ENCODE measurements around the gene MKLN1. TPM values are rescaled to one million over a fixed set of nuclear protein-coding genes. Genes with fewer than 3 reads are reported as not detected.

Gene MKLN1
- total RNA-seq, 2 experiments from 2014 or later: 32.4 to 36.7 TPM

DNA sequence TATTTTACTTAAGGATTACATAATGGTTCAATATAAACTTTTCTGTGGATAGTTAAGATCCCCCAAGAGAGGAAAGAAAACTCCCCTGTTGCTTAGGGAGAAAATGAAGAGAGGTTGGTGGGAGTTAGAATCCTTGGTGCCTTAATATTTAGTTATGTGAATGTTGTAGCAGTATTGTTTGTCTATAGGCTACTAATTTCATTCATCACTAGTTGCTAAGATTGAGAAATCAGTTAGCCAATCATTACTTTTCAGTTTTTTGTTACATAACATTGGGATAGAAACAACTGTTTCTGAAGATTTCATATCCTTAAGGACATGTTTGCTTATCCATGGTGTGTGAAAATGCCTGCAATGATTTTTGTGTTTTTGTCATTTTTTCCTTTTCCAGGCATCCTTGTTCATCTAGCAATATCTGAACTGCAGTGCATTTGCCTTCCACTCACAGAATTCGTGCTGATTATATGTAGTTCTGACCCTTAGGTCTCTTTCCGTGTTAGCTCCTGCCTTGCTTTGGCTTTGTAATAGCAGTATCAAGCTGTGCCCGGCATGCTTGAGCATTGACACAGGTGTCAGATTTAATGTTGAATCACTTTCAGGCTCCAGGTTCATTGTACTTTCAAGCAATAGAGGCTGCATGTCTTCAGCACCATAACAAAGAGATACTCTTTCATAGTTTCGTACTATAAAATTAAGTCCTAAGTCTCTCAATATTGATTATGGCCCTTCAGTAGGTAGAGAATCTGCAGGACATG lies 143.8 kb downstream of the MKLN1 start:
- Mint-ChIP-seq H3K27me3 (no peaks in the 10 kb centered on the region), H3K9me3 (no peaks in the 10 kb centered on the region)

DNA sequence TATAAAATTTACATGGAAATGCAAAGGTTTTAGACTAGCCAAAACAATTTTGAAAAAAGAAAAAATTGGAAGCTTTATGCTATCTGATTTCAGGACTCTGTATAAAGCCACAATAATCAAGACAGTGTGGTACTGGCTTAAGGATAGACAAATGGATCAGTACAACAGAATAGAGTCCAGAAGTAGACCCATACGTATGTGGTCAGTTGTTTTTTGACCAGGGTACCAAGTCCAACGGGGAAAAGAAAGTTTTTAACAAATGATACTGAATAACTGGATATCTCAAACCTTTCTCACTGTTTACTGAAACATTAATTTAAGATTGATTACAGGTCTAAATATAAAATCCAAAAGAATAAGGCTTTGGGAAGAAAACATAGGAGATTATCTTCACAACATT lies 149.1 kb downstream of the MKLN1 start:
- H3K9me3 Mint-ChIP-seq: no peaks in the 10 kb centered on the region
- H3K27me3 Mint-ChIP-seq: no peaks in the 10 kb centered on the region
- no peak for DNase-seq
- H3K27ac Mint-ChIP-seq: no peak overlapping the region
- H3K4me1 Mint-ChIP-seq: no peaks in the 10 kb centered on the region
- H3K36me3 Mint-ChIP-seq: peaks cover 23% of the 10 kb centered on the region
- H3K4me3 Mint-ChIP-seq: no peak overlapping the region

More for the DNA sequence above, 143.8 kb downstream of the MKLN1 start:
- H3K4me3 Mint-ChIP-seq: no peak overlapping the region
- peaks cover 38% of the 10 kb centered on the region for H3K36me3 Mint-ChIP-seq
- H3K27ac Mint-ChIP-seq: no peak overlapping the region
- H3K4me1 Mint-ChIP-seq: no peaks in the 10 kb centered on the region
- no peak for DNase-seq

DNA sequence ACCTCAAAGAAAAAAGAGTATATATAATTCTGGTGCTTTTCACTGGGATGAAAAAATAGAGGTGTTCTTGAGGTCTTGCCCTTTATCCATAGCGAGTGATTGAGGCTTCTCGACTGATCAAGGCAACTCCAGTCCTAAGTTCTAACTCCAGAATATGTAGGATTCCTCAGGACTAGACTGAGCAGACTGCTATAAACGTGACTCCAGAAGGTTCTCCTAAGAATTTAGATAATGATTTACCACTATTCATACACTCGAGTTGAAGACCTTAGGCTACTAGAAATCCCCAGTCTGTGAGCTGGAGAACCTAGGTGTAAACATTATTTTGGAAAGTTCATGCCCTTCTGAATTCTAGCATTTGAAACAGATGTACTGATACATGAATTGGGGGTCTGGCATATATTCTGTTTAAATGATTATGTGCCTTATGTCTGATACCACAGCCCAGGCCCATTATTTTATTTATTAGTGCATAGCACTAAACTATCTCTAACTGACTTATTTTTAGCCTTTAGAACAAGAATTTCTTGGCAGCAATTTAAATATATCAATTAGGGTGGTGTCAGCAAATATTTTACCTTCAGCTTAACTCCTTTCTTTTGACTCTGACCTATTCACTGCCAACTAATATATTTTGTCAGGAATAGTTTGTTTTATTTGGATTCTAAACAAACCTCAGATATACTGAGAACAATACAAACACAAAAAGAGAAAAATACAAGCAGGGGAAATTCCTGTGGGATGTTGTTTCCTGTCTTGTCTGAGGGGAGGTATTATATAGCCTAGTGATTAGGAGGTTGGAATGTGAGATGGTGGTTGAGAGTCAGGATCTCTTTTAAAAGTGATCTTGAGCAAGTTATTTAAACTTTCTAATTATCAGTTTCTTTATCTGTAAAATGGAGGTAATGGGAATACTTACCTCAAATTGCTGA lies 153.0 kb downstream of the MKLN1 start:
- no peak overlapping the region for H3K4me3 Mint-ChIP-seq
- H3K9me3 Mint-ChIP-seq: no peaks in the 10 kb centered on the region
- H3K36me3 Mint-ChIP-seq: peaks cover 2% of the 10 kb centered on the region
- H3K4me1 Mint-ChIP-seq: no peaks in the 10 kb centered on the region
- no peak overlapping the region for H3K27ac Mint-ChIP-seq
- H3K27me3 Mint-ChIP-seq: no peaks in the 10 kb centered on the region
- no peak for DNase-seq

DNA sequence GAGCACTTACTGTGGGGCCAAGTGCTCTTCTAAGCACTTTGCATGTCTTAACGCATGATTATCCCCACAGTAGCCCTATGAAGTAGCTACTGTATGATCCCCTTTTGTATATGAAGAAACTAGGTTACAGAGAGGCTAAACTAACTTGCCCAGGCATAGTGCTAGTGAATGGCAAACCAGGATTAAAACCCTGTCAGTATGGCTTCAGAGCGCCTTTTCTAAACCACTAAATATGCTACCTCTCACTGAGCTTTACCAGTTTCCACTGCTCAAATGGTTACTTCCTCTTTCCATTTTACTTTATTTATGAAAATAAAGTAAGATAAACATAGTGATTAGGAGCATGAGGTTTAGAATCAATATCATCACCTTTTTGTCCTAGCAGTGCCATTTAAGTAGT lies 155.1 kb downstream of the MKLN1 start:
- H3K27me3 Mint-ChIP-seq: no peaks in the 10 kb centered on the region
- no peaks in the 10 kb centered on the region for H3K4me1 Mint-ChIP-seq
- DNase-seq: no peak
- no peak overlapping the region for H3K4me3 Mint-ChIP-seq
- peaks cover 2% of the 10 kb centered on the region for H3K36me3 Mint-ChIP-seq
- no peaks in the 10 kb centered on the region for H3K9me3 Mint-ChIP-seq
- H3K27ac Mint-ChIP-seq: no peak overlapping the region

DNA sequence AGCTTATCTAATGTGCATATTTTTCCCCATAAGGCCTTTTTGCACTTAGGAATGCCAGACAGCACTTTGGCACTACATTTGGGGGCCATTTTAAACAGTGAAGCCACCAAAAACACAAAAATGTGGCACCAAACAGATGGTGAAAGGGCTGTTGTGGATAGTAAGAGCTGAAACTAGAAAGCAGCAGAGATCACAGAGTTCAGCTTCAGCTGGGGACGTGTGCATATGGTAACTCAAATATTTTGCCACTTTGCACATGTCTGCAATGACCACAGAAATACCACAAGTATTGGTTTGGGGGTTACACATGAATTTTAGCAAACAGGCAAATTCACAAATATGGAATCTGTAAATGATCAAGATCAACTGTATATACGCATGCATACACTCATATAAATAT lies 155.9 kb downstream of the MKLN1 start:
- Mint-ChIP-seq H3K4me1 (no peaks in the 10 kb centered on the region), H3K27ac (no peak overlapping the region)

DNA sequence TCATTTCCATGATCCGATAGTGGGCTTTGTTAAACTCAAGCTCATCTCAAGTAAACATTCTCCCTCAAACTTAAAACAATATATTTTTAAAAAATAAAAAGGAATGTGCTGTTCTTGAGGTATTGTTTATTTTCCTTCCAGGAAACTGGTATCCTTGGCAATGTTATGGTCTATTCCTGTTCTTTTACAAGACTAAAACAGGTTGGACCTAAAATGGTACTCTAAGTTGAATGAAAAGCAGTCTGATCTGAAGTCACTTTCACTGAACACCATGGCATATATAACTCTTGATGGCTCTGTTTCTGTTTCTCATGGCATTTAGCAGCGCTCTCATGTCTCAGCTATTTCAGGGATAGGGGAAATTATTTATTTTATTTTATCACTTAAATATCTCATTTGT lies 158.7 kb downstream of the MKLN1 start:
- Mint-ChIP-seq H3K36me3 (peaks cover 5% of the 10 kb centered on the region), H3K27ac (no peak overlapping the region), H3K9me3 (no peaks in the 10 kb centered on the region), H3K4me3 (no peak overlapping the region), H3K4me1 (no peaks in the 10 kb centered on the region), H3K27me3 (no peaks in the 10 kb centered on the region)
- DNase-seq: no peak

More for the DNA sequence above, 155.9 kb downstream of the MKLN1 start:
- Mint-ChIP-seq H3K36me3 (peaks cover 4% of the 10 kb centered on the region), H3K27me3 (no peaks in the 10 kb centered on the region), H3K4me3 (no peak overlapping the region), H3K9me3 (no peaks in the 10 kb centered on the region)
- no peak for DNase-seq

DNA sequence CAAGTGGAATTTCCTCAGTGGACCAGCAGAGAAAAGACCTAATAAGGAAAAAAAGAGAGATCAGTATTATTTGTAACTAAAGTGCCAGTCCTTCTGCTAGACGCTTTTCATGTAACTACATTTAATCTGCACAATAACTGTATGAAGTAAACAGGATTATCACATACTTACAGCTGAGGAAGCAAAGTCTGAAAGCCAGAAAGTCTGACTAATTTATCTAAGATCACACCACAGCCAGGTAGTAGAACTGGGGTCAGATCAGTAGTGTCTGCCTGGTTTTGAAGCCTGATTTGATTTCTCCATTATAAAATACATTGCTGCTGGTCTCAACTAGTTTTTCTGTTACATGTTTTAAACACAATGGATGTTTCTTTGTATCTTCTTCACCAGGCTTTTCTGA lies 159.5 kb downstream of the MKLN1 start:
- no peaks in the 10 kb centered on the region for H3K9me3 Mint-ChIP-seq
- no peaks in the 10 kb centered on the region for H3K27me3 Mint-ChIP-seq
- peaks cover 5% of the 10 kb centered on the region for H3K36me3 Mint-ChIP-seq
- DNase-seq: no peak
- no peak overlapping the region for H3K4me3 Mint-ChIP-seq
- H3K4me1 Mint-ChIP-seq: no peaks in the 10 kb centered on the region
- no peak overlapping the region for H3K27ac Mint-ChIP-seq

DNA sequence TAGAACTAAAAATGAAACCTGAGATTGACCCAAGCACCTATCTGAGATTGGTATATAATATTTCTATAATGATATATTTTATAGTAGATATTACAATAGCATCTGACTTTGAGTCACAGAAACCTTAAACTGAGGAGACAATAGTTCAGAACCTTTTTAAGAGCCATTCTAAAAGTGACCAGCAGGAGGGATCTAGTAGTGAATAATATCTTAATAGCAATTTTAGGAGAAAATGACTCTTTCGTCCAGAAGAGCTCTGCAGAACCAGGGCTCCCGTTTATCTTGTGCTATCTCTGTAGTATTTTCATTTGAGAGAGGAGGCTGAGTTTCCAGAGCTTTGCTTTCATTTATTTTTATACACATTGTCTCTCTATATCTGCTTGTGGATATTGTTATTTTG lies 160.7 kb downstream of the MKLN1 start:
- Mint-ChIP-seq H3K36me3 (peaks cover 5% of the 10 kb centered on the region), H3K9me3 (no peaks in the 10 kb centered on the region), H3K27ac (no peak overlapping the region), H3K27me3 (no peaks in the 10 kb centered on the region), H3K4me3 (no peak overlapping the region), H3K4me1 (no peaks in the 10 kb centered on the region)
- DNase-seq: no peak

DNA sequence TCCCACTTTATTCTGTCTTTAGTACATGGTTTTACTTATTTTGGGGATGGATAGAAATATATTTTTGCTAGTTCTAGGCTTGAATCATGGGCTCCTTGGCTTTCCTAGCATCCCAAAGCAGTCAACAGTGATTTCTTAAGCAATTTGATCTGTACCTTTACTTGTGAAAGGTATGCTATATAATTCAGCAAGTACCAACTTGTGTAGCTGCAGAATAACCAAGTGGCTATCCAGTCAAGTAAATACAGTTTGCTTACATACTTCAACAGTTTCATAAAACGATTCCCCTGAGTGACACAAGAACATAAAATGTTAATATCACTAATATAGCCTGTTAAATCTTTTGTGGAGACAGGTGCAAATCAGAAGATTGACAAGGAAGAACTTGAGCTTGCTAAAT lies 161.5 kb downstream of the MKLN1 start:
- Mint-ChIP-seq H3K4me3 (no peak overlapping the region), H3K36me3 (peaks cover 5% of the 10 kb centered on the region), H3K27me3 (no peaks in the 10 kb centered on the region)

DNA sequence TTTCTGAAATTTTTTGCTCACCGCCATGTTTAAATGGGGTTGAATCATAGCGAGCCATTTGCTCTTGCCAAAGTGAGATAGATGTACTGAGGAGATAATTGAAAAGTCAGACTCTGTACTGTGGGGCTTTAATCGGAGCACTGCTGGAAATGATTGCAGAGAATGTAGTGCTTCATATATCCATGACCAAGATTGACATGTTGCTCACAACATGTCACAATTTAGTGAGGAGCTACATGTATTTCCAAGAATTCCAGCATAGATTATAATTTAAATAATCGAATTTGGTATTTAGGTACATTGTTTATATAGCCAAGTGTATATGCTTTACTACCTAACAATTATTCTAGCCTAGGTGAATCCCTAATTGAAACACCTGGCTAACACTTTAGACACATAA lies 162.2 kb downstream of the MKLN1 start:
- Mint-ChIP-seq H3K27ac (no peak overlapping the region), H3K27me3 (no peaks in the 10 kb centered on the region), H3K9me3 (no peaks in the 10 kb centered on the region), H3K4me3 (no peak overlapping the region), H3K36me3 (peaks cover 5% of the 10 kb centered on the region), H3K4me1 (no peaks in the 10 kb centered on the region)
- DNase-seq: no peak

More for the DNA sequence above, 161.5 kb downstream of the MKLN1 start:
- Mint-ChIP-seq H3K27ac (no peak overlapping the region), H3K9me3 (no peaks in the 10 kb centered on the region), H3K4me1 (no peaks in the 10 kb centered on the region)
- DNase-seq: no peak

DNA sequence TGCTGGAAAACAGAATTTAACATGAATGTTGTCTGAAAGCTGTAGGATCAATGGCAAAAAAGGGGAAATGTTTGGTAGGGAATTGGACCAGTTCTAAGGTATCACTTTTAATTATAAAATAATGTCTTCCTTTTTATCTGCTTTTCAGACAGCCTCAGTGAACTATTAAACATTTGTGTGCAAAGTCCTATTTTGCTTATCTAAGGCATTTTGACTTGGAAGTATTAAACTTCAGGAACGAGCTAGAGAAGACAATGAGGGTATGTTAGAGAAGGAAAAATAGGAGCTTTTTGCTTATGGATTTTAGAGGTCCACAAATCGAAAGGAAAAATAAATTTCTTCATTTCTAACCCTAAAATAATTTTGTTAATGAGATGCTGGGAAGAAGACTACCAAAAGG lies 165.4 kb downstream of the MKLN1 start:
- no peaks in the 10 kb centered on the region for H3K27me3 Mint-ChIP-seq
- no peaks in the 10 kb centered on the region for H3K9me3 Mint-ChIP-seq
- no peak overlapping the region for H3K4me3 Mint-ChIP-seq
- H3K27ac Mint-ChIP-seq: no peak overlapping the region
- no peaks in the 10 kb centered on the region for H3K4me1 Mint-ChIP-seq
- no peak for DNase-seq
- peaks cover 4% of the 10 kb centered on the region for H3K36me3 Mint-ChIP-seq

DNA sequence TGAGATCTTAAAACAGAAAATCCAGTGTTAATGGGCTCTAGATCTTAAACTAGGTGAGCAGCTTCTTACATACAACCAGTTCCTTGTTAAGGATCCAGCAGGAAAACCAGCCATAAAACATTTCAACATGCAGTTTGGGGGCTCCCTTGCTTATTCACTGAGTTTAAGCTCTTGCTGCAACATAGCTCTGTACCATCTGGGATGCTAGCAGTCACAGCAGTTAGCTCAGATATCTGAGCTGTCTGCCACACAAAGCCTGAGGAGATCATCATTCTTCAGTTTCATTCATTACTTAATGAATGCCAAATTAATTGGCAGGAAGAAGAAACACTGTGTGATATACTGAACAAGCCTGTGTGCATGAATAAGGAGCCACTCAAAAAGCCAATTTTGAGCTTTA lies 165.9 kb downstream of the MKLN1 start:
- Mint-ChIP-seq H3K27ac (no peak overlapping the region), H3K9me3 (no peaks in the 10 kb centered on the region), H3K27me3 (no peaks in the 10 kb centered on the region), H3K36me3 (peaks cover 3% of the 10 kb centered on the region), H3K4me1 (no peaks in the 10 kb centered on the region), H3K4me3 (no peak overlapping the region)
- no peak for DNase-seq

DNA sequence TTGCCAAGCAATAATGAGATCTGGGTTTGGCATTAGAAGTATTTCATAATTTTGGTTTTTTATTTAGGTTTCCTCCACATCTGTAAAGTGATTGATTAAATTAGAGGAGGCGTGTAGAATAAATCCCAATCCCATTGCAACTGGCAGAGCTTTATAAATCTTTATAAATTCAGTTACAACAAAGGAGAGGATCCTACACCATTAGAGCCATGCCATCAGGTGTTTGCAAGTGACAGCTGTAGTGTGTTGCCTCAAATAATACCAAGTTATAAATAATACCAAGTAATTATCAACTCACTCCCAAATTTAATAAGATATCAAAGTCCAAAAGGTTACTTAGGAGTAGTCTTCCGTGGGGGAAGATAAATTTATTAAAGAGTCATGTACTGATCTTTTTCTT lies 166.5 kb downstream of the MKLN1 start:
- H3K27me3 Mint-ChIP-seq: no peaks in the 10 kb centered on the region
- DNase-seq: no peak
- H3K9me3 Mint-ChIP-seq: no peaks in the 10 kb centered on the region
- peaks cover 3% of the 10 kb centered on the region for H3K36me3 Mint-ChIP-seq
- H3K4me3 Mint-ChIP-seq: no peak overlapping the region
- no peak overlapping the region for H3K27ac Mint-ChIP-seq
- H3K4me1 Mint-ChIP-seq: no peaks in the 10 kb centered on the region

DNA sequence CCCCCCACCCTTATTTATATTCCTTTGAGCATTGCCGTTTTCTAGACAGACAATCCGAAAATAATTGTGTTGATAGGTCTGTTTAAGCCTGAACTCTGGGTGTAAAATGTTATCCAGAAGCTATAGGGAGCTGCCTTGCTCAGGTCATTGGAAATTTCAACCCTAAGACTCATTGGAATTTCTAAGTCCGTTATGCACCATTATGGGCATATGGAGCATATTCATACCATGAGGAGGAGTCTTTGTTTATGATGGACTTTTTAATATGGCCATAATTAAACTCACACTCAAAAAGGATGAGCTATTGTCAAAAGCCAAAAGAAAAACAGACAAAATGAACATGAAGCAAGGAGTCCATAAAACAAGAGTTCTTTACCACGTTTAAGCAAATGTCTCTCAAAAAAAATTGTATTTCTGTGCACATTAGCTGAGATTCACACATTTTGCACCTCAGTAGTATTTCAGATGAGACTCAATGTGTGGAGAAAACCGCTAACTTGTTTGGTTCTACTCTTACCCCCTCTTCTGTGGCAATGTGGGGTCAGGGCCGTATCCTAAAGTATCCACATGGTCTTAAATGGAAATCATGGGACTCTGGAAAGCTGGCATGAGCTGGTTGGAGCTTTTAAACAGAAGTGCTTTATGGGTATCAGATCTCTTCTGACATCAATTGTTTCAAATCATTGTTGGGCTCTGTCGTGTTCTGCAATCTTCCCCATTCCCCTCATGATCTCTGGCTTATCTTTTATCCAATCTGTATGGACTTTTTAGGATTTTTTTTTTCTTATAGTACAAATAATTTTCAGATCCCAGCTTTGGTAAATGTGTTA lies 168.2 kb downstream of the MKLN1 start:
- no peak overlapping the region for H3K27ac Mint-ChIP-seq
- H3K36me3 Mint-ChIP-seq: no peaks in the 10 kb centered on the region
- no peak for DNase-seq
- no peaks in the 10 kb centered on the region for H3K9me3 Mint-ChIP-seq
- H3K27me3 Mint-ChIP-seq: no peaks in the 10 kb centered on the region
- H3K4me1 Mint-ChIP-seq: no peaks in the 10 kb centered on the region
- no peak overlapping the region for H3K4me3 Mint-ChIP-seq

DNA sequence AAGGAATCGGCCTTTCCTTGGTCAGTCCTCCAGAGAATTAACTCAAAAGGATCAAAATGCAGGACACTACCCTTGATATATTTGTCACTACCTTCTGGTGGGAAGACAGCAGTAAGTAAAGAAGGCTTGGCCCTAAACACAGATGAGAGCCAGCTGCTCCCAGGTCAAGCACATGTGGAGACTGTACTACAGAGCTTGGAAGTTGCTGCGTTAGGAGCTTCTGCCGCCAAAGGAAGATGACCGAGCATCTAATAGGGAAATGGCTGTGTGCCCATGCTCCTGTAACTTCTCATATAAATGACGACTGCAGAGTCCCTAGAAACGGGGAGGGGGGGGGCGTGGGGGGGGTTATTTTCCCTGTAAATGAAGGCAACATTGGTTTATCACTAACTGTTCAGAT lies 169.8 kb downstream of the MKLN1 start:
- Mint-ChIP-seq H3K4me1 (peaks cover 13% of the 10 kb centered on the region), H3K27me3 (no peaks in the 10 kb centered on the region), H3K27ac (no peak overlapping the region), H3K4me3 (no peak overlapping the region), H3K9me3 (no peaks in the 10 kb centered on the region), H3K36me3 (no peaks in the 10 kb centered on the region)
- no peak for DNase-seq
